DMS153 (cell line): ENCODE data around the gene IL36RN.
"Not testable (repeated sequence)": the region's sequence is repeated elsewhere in the genome, so short reads cannot be mapped to it uniquely, and the experiment has no call there.

Experiments used
- DNase-seq: peaks from one replicate; lab custom pipeline; 2025; lab: John Stamatoyannopoulos, UW

Gene IL36RN

GRCh38 chr2:113075030-113075429 lies 16.0 kb downstream of the IL36RN start:
- no peak for DNase-seq

- no peak for DNase-seq
Measured at GRCh38 chr2:113075600-113075999, 16.6 kb downstream of the IL36RN start.

DNA sequence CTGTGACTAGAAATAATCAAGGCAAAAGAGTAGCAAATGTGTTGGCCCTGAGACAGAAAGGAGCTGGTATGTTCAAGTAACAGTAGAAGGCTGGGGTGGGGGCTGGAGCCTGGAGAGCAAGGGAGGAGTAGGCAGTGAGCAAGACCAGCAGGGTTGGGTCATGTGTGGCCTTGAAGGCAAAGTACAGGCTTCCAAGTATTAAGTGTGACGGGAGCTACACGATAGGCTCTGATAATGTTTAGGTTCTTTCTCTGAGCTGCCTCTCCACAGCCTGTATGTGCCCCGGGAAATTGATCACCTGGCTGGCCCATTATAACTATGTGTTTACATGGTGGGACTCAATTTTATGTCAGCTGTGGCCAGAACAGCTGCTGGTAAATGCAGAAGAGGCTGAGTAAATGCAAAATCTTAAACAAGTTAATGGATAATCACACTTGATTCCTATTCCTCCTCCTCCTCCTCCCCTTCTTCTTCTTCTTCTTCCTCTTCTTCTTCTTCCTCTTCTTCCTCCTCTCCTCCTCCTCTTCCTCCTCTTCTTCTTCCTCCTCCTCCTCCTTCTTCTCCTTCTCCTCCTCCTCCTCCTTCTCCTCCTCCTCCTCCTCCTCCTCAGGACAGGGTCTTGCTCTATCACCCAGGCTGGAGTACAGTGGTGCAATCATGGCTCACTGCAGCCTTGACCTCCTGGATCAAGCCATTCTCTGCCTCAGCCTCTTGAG lies 18.1 kb downstream of the IL36RN start:
- no peak for DNase-seq

DNA sequence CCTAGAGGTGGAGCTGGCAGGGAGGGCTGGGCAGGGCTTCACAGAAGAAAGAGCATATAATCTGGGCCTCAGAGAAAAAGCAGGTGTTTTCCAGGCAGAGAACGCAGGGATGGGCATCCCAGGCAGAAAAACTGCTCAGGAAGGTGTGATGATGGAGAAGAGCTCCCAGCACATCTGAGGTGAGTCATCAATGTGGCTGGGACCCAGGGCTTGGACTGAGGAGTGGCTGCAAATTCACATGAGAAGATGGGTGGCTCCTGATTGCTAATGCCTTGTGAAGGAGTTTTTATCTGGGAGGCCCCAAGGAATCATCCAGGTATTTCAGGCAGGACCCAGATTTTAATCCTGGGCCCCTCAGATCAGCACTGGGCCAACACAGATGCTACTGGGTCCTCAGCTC lies 18.9 kb downstream of the IL36RN start:
- DNase-seq, result no peak

GRCh38 chr2:113078350-113078839 lies 19.4 kb downstream of the IL36RN start:
- peak; percentile 69 for DNase-seq

DNA sequence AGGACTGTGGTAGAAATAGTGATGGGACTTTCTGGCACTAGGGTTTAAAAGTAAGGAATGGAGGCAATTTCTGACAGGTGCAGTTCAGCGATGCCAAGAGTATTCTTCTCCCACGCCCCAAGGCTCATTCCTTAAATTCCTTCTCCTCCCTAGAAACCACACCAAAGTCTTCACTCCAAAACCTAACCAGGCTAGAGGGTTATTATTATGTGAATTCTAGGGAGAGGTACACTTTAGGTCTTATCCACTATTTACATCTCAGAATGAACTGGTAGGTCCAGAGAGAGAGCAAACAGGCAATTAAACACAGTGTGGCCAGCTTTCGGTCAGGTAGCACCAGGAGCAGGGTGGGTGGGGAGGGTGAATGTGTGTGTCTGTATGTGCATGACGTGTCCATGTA lies 20.1 kb downstream of the IL36RN start:
- DNase-seq, result no peak

DNA sequence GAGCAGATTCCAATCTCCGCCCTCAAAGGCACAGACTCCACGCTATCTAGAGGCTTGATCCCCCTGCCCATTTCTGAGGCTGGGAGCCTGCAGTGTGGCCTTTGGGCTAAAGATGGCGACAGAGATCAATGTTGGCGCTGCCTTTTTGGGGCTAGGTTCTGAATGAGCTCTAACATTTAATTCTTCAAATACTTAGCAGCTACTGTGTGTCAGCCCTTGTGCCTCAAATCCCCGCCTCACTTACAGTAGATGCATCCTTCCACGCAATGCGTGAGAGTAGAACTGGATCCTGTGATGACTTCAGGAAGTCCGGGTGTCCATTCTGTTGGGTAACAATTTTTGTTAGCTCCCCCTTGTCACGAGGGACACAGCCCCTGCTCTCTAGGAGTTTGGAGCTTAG lies 21.1 kb downstream of the IL36RN start:
- DNase-seq, result no peak

- DNase-seq, result no peak
Measured at GRCh38 chr2:113081488-113082210, 22.7 kb downstream of the IL36RN start.

DNA sequence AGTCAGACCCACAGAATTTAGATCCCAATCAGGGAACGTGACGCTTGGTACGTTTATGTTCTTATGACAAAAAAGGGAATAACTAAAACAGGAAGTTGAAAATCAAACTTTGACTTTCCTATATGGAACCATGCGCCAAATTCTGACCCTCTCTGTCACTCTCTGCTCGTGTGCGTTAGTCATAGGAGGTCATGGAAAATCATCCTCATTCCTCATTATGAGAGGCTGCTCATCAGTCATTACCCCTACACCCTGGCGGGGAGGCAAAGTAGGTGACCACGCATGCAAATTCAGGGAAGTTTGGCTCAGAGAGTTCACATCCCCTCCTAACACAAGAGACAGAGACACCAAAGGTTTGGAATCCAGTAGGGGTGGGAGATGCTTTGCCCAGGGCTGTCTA lies 24.3 kb downstream of the IL36RN start:
- no peak for DNase-seq

- no peak for DNase-seq
Measured at GRCh38 chr2:113084249-113085000, 25.4 kb downstream of the IL36RN start.

GRCh38 chr2:113085542-113085941 lies 26.5 kb downstream of the IL36RN start:
- DNase-seq, result no peak

GRCh38 chr2:113088213-113088992 lies 29.4 kb downstream of the IL36RN start:
- no peak for DNase-seq

GRCh38 chr2:113089916-113090315 lies 30.9 kb downstream of the IL36RN start:
- no peak for DNase-seq

GRCh38 chr2:113091231-113091896 lies 32.4 kb downstream of the IL36RN start:
- DNase-seq, result no peak

DNA sequence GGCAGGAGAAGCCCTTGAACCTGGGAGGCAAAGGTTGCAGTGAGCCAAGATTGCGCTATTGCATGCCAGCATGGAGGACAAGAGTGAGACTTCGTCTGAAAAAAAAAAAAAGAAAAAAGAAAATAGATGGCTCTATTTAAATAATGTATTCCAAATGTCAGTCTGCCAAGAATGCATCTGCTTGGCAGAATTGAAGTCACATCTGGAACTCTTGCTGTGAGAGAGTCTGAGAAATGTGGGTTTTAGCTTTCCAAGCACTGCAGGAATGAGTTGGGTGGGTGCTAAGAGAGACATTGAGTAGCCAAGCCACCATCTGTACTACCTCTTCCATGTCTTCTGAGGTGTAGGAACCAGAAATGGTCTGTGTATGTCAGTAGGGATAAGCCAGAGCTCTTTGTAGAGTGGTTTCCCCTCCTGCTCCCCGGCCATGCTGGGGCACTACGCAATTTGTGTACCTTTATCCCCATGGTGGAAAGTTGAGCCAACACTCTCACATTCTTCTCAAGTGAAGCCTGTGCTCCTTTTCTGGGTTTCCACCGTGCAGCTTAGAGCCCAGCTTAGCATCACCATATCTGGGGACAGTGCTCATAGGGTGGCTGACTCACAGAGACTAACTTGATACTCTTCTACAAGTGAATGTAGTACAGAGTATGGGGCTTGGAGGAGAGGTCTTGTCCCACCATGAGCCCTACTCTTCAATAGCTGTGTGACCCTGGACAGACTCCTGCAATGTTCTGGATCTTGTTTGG lies 34.0 kb downstream of the IL36RN start:
- DNase-seq, result no peak

- no peak for DNase-seq
Measured at GRCh38 chr2:113093613-113093977, 34.6 kb downstream of the IL36RN start.

GRCh38 chr2:113096306-113096705 lies 37.3 kb downstream of the IL36RN start:
- not testable (repeated sequence) for DNase-seq

DNA sequence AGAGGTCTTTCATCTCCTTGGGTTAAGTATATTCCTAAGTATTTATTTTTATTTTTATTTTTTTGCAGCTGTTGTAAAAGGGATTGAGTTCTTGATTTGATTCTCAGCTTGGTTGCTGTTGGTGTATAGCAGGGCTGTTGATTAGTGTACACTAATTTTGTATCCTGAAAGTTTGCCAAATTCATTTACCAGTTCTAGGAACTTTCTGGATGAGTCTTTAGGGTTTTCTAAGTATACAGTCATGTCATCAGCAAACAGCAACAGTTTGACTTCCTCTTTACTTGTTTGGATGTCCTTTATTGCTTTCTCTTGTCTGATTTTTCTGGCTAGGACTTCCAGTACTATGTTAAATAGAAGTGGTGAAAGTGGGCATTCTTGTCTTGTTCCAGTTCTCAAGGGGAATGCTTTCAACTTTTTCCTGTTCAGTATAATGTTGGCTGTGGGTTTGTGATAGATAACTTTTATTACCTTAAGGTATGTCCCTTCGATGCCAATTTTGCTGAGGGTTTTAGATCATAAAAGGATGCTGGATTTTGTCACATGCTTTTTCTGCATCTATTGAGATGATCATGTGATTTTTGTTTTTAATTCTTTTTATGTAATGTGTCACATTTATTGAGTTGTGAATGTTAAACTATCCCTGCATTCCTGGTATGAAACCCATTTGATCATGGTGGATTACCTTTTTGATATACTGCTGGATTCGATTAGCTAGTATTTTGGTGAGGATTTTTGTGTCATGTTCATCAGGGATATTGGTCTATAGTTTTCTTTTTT lies 38.0 kb downstream of the IL36RN start:
- not testable (repeated sequence) for DNase-seq

- DNase-seq, result no peak
Measured at GRCh38 chr2:113098041-113098440, 39.0 kb downstream of the IL36RN start.

DNA sequence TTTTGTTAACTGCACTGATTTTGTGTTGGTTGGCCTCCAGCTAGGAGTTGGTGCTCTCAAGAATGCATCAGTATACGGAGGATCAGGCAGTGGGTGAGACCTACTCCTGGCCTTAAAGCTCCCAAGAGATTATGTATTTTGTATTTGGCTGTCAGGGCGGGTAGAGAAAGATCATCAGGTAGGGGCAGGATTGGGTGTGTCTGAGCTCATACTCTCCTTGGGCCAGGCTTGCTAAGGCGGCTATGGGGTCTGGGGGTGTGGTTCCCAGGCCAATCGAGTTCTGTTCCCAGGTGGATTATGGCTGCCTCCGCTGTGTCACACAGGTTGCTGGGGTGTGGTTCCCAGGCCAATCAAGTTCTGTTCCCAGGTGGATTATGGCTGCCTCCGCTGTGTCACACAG lies 39.5 kb downstream of the IL36RN start:
- no peak for DNase-seq
